Neuronal stem cell (in vitro differentiated cells): Measurements from ENCODE around the gene SPAG16.
A peak's percentile ranks its signal among the peaks of the same experiment; 100 is the strongest.

Experiments
- DNase-seq: peaks from one replicate; pipeline ENCODE4 v3.0.0-alpha.2; 2013; ENCODE audit warnings: low spot score
- H2AFZ ChIP-seq: one replicate; pipeline ENCODE4 v1.6.1; 2013; ENCODE audit warnings: mild to moderate bottlenecking, low read length, inconsistent platforms
- H2AK5ac ChIP-seq: 2 replicates; pipeline ENCODE4 v1.6.1; 2013; ENCODE audit warnings: low read depth, mild to moderate bottlenecking, inconsistent platforms, low read length, moderate library complexity, mixed read lengths
- H2BK120ac ChIP-seq: 2 replicates; pipeline ENCODE4 v1.6.1; 2013; ENCODE audit warnings: low read depth, mild to moderate bottlenecking, inconsistent platforms, low read length, moderate library complexity, mixed read lengths
- H2BK12ac ChIP-seq: one replicate; pipeline ENCODE4 v1.6.1; 2013; ENCODE audit warnings: low read length, inconsistent platforms
- H2BK15ac ChIP-seq: 2 replicates; pipeline ENCODE4 v1.6.1; 2013; ENCODE audit warnings: mild to moderate bottlenecking, low read length, inconsistent platforms, mixed read lengths
- H2BK5ac ChIP-seq: one replicate; pipeline ENCODE4 v1.6.1; 2013; ENCODE audit warnings: inconsistent platforms, mild to moderate bottlenecking, low read length, moderate library complexity
- H3K14ac ChIP-seq: one replicate; pipeline ENCODE4 v1.6.1; 2013; ENCODE audit warnings: low read length, inconsistent platforms
- H3K18ac ChIP-seq: 2 replicates; pipeline ENCODE4 v1.6.1; 2013; ENCODE audit warnings: low read length, inconsistent platforms
- H3K23ac ChIP-seq: 2 replicates; pipeline ENCODE4 v1.6.1; 2013; ENCODE audit warnings: low read depth, mild to moderate bottlenecking, mixed read lengths, low read length, inconsistent platforms; ENCODE audit not compliant: poor library complexity
- H3K27ac ChIP-seq: replicated peaks from 3 replicates; pipeline ENCODE4 v1.5.1; 2013; ENCODE audit warnings: low read length, inconsistent platforms
- H3K27me3 ChIP-seq, 3 experiments: 2 replicates each; pipeline ENCODE4 v1.6.1; 2013; ENCODE audit warnings: low read length in 3 of 3, mild to moderate bottlenecking in 2 of 3, inconsistent platforms in 1 of 3, low read depth in 1 of 3, mixed read lengths in 1 of 3, moderate library complexity in 1 of 3; ENCODE audit not compliant: control insufficient read depth in 3 of 3, insufficient read depth in 3 of 3
- H3K36me3 ChIP-seq, 2 donors: replicated peaks in 1 of 2; 2 replicates each; pipeline ENCODE4 v1.6.1; 2013; ENCODE audit warnings: low read length in 2 of 2; ENCODE audit not compliant: control insufficient read depth in 2 of 2, insufficient read depth in 2 of 2
- H3K4ac ChIP-seq: 2 replicates; pipeline ENCODE4 v1.6.1; 2013; ENCODE audit warnings: inconsistent platforms, mild to moderate bottlenecking, low read length, moderate library complexity
- H3K4me1 ChIP-seq, 2 donors: 1 replicate in 1 of 2; 2 replicates in 1 of 2; pipeline ENCODE4 v1.6.1; 2013; ENCODE audit warnings: low read length in 2 of 2, low read depth in 1 of 2; ENCODE audit not compliant: control insufficient read depth in 2 of 2, insufficient read depth in 1 of 2
- H3K4me2 ChIP-seq: one replicate; pipeline ENCODE4 v1.6.1; 2013; ENCODE audit warnings: mild to moderate bottlenecking, low read length, inconsistent platforms; ENCODE audit not compliant: insufficient read depth, poor library complexity, severe bottlenecking
- H3K4me3 ChIP-seq, 2 donors: 2 replicates each; pipeline ENCODE4 v1.5.1; 2013; ENCODE audit warnings: low read length in 2 of 2, mild to moderate bottlenecking in 2 of 2, inconsistent platforms in 1 of 2, moderate library complexity in 1 of 2
- H3K79me1 ChIP-seq: one replicate; pipeline ENCODE4 v1.6.1; 2013; ENCODE audit warnings: low read depth, mild to moderate bottlenecking, inconsistent platforms, low read length, moderate library complexity
- H3K9ac ChIP-seq: one replicate; pipeline ENCODE4 v1.6.1; 2013; ENCODE audit warnings: mild to moderate bottlenecking, low read depth, low read length, inconsistent platforms; ENCODE audit not compliant: poor library complexity
- H3K9me3 ChIP-seq, 2 donors: replicated peaks in 1 of 2; 2 replicates each; pipeline versions ENCODE3 to v1.6.1; 2013; ENCODE audit warnings: low read length in 2 of 2, mild to moderate bottlenecking in 2 of 2, inconsistent platforms in 1 of 2, low read depth in 1 of 2, mixed read lengths in 1 of 2, moderate library complexity in 1 of 2; ENCODE audit not compliant: control insufficient read depth in 2 of 2, insufficient read depth in 1 of 2
- H4K8ac ChIP-seq: one replicate; pipeline ENCODE4 v1.6.1; 2013; ENCODE audit warnings: low read depth, mild to moderate bottlenecking, inconsistent platforms, low read length, moderate library complexity
- H4K91ac ChIP-seq: one replicate; pipeline ENCODE4 v1.6.1; 2013; ENCODE audit warnings: low read length, low read depth, mild to moderate bottlenecking, inconsistent platforms; ENCODE audit not compliant: poor library complexity
- WGBS, 2 donors: extraction: QIAGEN DNeasy Blood & Tissue Kit; methylation state at CpG; one replicate each; pipeline ENCODE4 v1.1.7; 2013; ENCODE audit warnings: missing lambda C conversion rate in 2 of 2, mixed read lengths in 1 of 2; ENCODE audit not compliant: insufficient read length in 2 of 2, insufficient replicate concordance in 1 of 2; ENCODE audit errors: extremely low coverage in 2 of 2; 5-methylcytosine and 5-hydroxymethylcytosine counted together

SPAG16 gene

GRCh38 chr2:213237787-213238186 lies 46.5 kb upstream of the SPAG16 start:
- Histone ChIP-seq H2BK12ac (no peak overlapping the region), H3K18ac (no peak overlapping the region), H3K23ac (no peak overlapping the region), H3K9ac (no peak overlapping the region), H2BK120ac (no peak overlapping the region), H3K14ac (no peak overlapping the region), H3K4me1 (peaks cover 9 to 23% of the 10 kb centered on the region in 2 donors), H2AFZ (no peak overlapping the region), H3K4me3 (no peak overlapping the region), H4K8ac (no peak overlapping the region), H2AK5ac (no peak overlapping the region), H3K27ac (no peak overlapping the region), H3K4ac (no peak overlapping the region), H3K36me3 (no peaks in the 10 kb centered on the region), H2BK15ac (no peak overlapping the region), H3K4me2 (no peak overlapping the region), H3K27me3 (no peaks in the 10 kb centered on the region), H3K9me3 (no peaks in the 10 kb centered on the region), H3K79me1 (no peaks in the 10 kb centered on the region), H2BK5ac (no peak overlapping the region), H4K91ac (no peak overlapping the region)
- WGBS, 2 donors: no CpG with 5 or more reads among the region's 2 CpGs
- no peak for DNase-seq

GRCh38 chr2:213238753-213239495 lies 45.3 kb upstream of the SPAG16 start:
- no peak overlapping the region for H3K27ac ChIP-seq
- H3K9ac ChIP-seq: no peak overlapping the region
- no peaks in the 10 kb centered on the region for H3K79me1 ChIP-seq
- no peak overlapping the region for H3K18ac ChIP-seq
- peaks cover 8 to 12% of the 10 kb centered on the region in 2 donors for H3K4me1 ChIP-seq
- no peak overlapping the region for H3K23ac ChIP-seq
- no CpG with 5 or more reads among the region's 3 CpGs for WGBS, 2 donors
- no peaks in the 10 kb centered on the region for H3K36me3 ChIP-seq
- no peak overlapping the region for H2BK15ac ChIP-seq
- no peak overlapping the region for H2BK5ac ChIP-seq
- DNase-seq: no peak
- no peaks in the 10 kb centered on the region for H3K9me3 ChIP-seq
- no peak overlapping the region for H2AK5ac ChIP-seq
- no peak overlapping the region for H3K4me2 ChIP-seq
- H3K4ac ChIP-seq: no peak overlapping the region
- no peak overlapping the region for H2BK12ac ChIP-seq
- no peak overlapping the region for H2BK120ac ChIP-seq
- no peak overlapping the region for H4K8ac ChIP-seq
- H3K4me3 ChIP-seq: no peak overlapping the region
- no peak overlapping the region for H4K91ac ChIP-seq
- no peaks in the 10 kb centered on the region for H3K27me3 ChIP-seq
- no peak overlapping the region for H3K14ac ChIP-seq
- H2AFZ ChIP-seq: peak overlapping the region; percentile 64

GRCh38 chr2:213241817-213242216 lies 42.4 kb upstream of the SPAG16 start:
- no peaks in the 10 kb centered on the region for H3K9me3 ChIP-seq
- H3K36me3 ChIP-seq: no peaks in the 10 kb centered on the region
- H3K27me3 ChIP-seq: no peaks in the 10 kb centered on the region
- no peaks in the 10 kb centered on the region for H3K79me1 ChIP-seq
- WGBS, 2 donors: no CpG with 5 or more reads among the region's 6 CpGs
- no peak overlapping the region for H3K27ac ChIP-seq
- no peak overlapping the region for H4K8ac ChIP-seq
- H3K18ac ChIP-seq: no peak overlapping the region
- H3K4ac ChIP-seq: no peak overlapping the region
- H2AFZ ChIP-seq: peak overlapping the region; percentile 8
- H4K91ac ChIP-seq: no peak overlapping the region
- H2AK5ac ChIP-seq: no peak overlapping the region
- no peak overlapping the region for H3K9ac ChIP-seq
- peaks cover 0 to 5% of the 10 kb centered on the region in 2 donors for H3K4me1 ChIP-seq
- no peak overlapping the region for H3K14ac ChIP-seq
- H3K4me3 ChIP-seq: no peak overlapping the region
- H2BK5ac ChIP-seq: no peak overlapping the region
- H2BK120ac ChIP-seq: no peak overlapping the region
- no peak overlapping the region for H3K23ac ChIP-seq
- no peak for DNase-seq
- H2BK12ac ChIP-seq: no peak overlapping the region
- H3K4me2 ChIP-seq: no peak overlapping the region
- no peak overlapping the region for H2BK15ac ChIP-seq

- Histone ChIP-seq H3K4me2 (no peak overlapping the region), H2BK120ac (no peak overlapping the region), H2AK5ac (no peak overlapping the region), H4K8ac (no peak overlapping the region), H4K91ac (no peak overlapping the region), H3K4me1 (peaks cover 0 to 5% of the 10 kb centered on the region in 2 donors), H2BK5ac (no peak overlapping the region), H2AFZ (no peak overlapping the region), H2BK12ac (no peak overlapping the region), H3K27ac (no peak overlapping the region), H3K4me3 (no peak overlapping the region), H2BK15ac (no peak overlapping the region), H3K36me3 (no peaks in the 10 kb centered on the region), H3K23ac (no peak overlapping the region), H3K9me3 (no peaks in the 10 kb centered on the region), H3K18ac (no peak overlapping the region), H3K79me1 (no peaks in the 10 kb centered on the region), H3K9ac (no peak overlapping the region), H3K14ac (no peak overlapping the region), H3K4ac (no peak overlapping the region), H3K27me3 (no peaks in the 10 kb centered on the region)
- WGBS, 2 donors: no CpG with 5 or more reads among the region's 1 CpG
- no peak for DNase-seq
Measured at GRCh38 chr2:213242653-213243052, 41.6 kb upstream of the SPAG16 start.
